ENCODE measurements around the gene CSRP1. TPM values are rescaled to one million over a fixed set of nuclear protein-coding genes. Genes with fewer than 3 reads are reported as not detected.
A peak's percentile ranks its signal among the peaks of the same experiment; 100 is the strongest.

Gene CSRP1
- total RNA-seq, 1 donor from 2014 or later: 29.5 TPM

DNA sequence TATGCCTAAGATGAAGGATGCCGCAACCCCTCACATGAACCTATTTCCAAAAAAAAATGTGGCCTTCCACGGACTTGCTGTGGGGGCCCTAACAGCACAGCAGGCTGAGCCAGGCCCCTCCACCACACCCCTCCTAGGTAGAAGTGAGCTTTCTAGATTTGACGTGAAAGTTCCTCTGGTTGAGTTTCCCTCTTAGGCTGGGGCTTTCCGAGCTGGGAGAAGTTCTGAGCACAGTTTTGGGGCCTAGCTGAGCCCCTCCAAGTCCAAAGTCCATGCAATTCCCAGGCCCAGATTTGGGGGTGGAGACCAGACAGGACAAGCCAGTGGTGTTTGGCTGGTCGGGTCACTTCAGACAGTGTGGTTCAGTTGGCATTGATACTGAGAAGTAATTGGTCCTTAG is 24.2 kb downstream of the CSRP1 start:
- Mint-ChIP-seq H3K27ac (no peak overlapping the region), H3K36me3 (ENCODE audit: low read depth) (peaks cover 26% of the 10 kb centered on the region), H3K27me3 (no peaks in the 10 kb centered on the region), H3K4me1 (peaks cover 29% of the 10 kb centered on the region), H3K9me3 (no peaks in the 10 kb centered on the region), H3K4me3 (no peak overlapping the region)
- CTCF ChIA-PET: interaction anchor here (0.7 to 5.9 kb wide), 8 partner anchors 11 to 76 kb away, joined by 3 to 219 read pairs (median 18); partner anchors contain the start of gene CSRP1
- ATAC-seq (ENCODE audit: low read depth) (no peak), DNase-seq (no peak)
- intact Hi-C loops (cut with micrococcal nuclease): loop anchor here (1.0 kb wide), 3 partner anchors 31 to 311 kb away; no protein-coding TSS in a partner anchor
- POLR2A ChIA-PET: interaction anchor here (1.0 to 3.3 kb wide), 2 partner anchors 23 to 30 kb away, joined by 3 to 16 read pairs; no protein-coding TSS in a partner anchor
- TF ChIP-seq, protein P1, sequence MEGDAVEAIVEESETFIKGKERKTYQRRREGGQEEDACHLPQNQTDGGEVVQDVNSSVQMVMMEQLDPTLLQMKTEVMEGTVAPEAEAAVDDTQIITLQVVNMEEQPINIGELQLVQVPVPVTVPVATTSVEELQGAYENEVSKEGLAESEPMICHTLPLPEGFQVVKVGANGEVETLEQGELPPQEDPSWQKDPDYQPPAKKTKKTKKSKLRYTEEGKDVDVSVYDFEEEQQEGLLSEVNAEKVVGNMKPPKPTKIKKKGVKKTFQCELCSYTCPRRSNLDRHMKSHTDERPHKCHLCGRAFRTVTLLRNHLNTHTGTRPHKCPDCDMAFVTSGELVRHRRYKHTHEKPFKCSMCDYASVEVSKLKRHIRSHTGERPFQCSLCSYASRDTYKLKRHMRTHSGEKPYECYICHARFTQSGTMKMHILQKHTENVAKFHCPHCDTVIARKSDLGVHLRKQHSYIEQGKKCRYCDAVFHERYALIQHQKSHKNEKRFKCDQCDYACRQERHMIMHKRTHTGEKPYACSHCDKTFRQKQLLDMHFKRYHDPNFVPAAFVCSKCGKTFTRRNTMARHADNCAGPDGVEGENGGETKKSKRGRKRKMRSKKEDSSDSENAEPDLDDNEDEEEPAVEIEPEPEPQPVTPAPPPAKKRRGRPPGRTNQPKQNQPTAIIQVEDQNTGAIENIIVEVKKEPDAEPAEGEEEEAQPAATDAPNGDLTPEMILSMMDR (IDR thresholded peaks at IDR 0.05): no peak

DNA sequence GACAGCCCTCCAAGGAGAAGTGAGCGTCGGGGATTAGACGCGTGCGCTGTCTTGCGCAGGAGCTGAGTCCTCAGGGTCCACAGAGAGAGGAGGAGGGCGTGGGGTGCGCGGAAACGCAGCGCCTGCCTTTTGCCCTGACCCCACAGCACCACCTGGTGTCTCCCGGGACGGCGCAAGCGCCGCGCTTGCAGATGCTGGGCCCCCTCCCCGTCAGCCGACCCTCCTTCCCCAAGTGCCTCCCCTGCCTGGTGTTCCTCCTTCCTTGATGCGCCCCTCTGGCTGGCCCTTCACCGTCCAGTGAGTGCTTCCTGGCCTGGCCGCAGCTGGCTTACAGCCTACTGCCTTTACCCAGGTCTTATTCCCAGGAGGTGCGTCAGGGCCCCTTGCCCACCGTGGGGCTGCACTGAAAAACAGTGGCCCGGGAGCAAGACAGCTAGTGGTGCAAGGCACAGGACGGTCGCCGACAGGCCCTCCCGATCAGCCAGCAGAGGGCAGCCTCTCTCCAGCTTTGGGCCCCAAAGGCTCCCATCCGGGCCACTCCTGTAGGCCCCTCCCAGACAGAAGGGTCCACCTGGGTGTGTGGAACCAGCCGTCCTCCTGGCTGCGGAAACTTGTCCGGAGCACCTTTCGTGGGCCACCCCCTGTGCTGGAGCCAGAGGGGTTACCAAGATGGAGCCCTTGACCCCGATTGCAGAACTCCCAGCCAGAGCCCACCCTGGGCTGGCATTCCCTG is 25.0 kb downstream of the CSRP1 start:
- Mint-ChIP-seq H3K27me3 (no peaks in the 10 kb centered on the region), H3K4me1 (peaks cover 29% of the 10 kb centered on the region), H3K4me3 (peak overlapping the region; percentile 81), H3K9me3 (no peaks in the 10 kb centered on the region), H3K36me3 (ENCODE audit: low read depth) (peaks cover 22% of the 10 kb centered on the region), H3K27ac (no peak overlapping the region)
- ATAC-seq (ENCODE audit: low read depth) (peak; percentile 76), DNase-seq (peak; percentile 73)
- TF ChIP-seq, protein P1 (IDR thresholded peaks at IDR 0.05): no peak
- POLR2A ChIA-PET: interaction anchor here (0.5 to 3.3 kb wide), 5 partner anchors 24 to 428 kb away, joined by 3 to 16 read pairs (median 4); partner anchors contain the start of gene CSRP1
- intact Hi-C loops (cut with micrococcal nuclease): loop anchor here (1.0 kb wide), 5 partner anchors 31 to 311 kb away; no protein-coding TSS in a partner anchor
- CTCF ChIA-PET: interaction anchor here (0.7 to 5.9 kb wide), 15 partner anchors 12 to 461 kb away, joined by 3 to 219 read pairs (median 5); partner anchors contain the start of gene CSRP1

DNA sequence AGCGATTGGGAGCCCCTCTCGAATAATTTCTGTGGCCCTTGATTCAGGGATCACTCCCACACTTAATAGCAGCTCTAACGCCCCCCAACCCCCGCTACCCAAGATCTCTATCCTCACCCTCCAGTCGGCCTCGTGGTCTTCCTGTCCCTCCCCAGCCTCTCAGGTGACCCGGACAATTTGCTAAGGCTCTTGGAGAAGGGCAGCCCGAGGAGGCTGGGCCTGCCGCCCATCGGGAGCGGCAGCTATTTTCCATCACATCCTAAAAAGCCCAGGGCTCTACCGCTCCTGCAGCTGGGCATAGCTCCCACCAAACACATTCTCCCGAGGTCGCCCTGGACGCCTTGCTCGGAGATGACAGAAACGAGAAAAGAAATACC is 25.9 kb downstream of the CSRP1 start:
- H3K9me3 Mint-ChIP-seq: no peaks in the 10 kb centered on the region
- intact Hi-C loops (cut with micrococcal nuclease): loop anchor here (1.0 kb wide), 2 partner anchors 33 to 46 kb away; no protein-coding TSS in a partner anchor
- H3K4me3 Mint-ChIP-seq: peak overlapping the region; percentile 81
- TF ChIP-seq, protein P1 (IDR thresholded peaks at IDR 0.05): no peak
- peaks cover 7% of the 10 kb centered on the region for H3K27me3 Mint-ChIP-seq
- DNase-seq: peak; percentile 17
- H3K4me1 Mint-ChIP-seq: peaks cover 30% of the 10 kb centered on the region
- ChIA-PET CTCF (interaction anchor here (0.7 to 5.9 kb wide), 13 partner anchors 13 to 460 kb away, joined by 3 to 219 read pairs (median 5); partner anchors contain the start of gene CSRP1), POLR2A (interaction anchor here (1.1 to 3.3 kb wide), 4 partner anchors 26 to 34 kb away, joined by 3 to 16 read pairs (median 6); partner anchors contain the start of gene CSRP1)
- ATAC-seq (ENCODE audit: low read depth): no peak
- H3K36me3 Mint-ChIP-seq (ENCODE audit: low read depth): peaks cover 18% of the 10 kb centered on the region
- no peak overlapping the region for H3K27ac Mint-ChIP-seq

DNA sequence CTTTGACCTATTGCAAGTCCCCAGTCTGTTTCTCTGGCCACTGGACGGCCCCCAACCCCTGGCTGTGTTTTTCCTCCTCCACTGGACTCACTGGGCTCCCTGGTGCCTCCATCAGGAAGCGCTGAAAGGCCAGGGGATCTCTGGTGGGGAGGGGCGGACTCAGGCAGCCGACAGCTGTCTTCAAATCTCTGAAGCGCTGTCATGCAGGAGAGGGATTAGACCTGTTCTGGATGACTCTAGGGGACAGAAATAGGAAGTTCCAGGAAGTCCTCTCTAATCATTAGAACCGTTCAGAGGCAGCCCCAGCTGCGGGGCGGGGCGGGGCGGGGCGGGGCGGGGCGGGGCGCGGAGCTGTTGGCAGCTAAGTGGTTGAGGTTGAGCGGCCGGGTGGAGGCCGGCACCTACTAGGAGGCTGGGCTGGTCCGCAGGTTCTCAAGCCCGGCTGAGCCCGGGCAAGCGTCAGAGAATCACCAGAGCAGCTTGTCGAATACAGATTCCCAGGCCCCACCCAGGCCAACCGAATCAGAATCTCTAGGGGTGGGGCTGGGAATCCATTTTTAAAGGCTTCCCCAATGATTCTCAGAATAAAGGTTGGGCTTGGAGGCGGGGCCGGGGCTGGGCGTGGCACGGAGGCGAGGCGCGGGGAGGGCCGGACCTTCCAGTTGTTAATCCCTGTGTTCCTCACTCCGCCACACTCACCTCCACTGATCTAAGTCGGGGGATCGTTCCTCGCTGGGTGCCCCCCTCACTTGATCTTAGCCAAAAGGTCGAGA is 26.5 kb downstream of the CSRP1 start:
- peak; percentile 61 for DNase-seq
- ChIA-PET CTCF (interaction anchor here (0.7 to 5.9 kb wide), 8 partner anchors 16 to 45 kb away, joined by 3 to 219 read pairs (median 17); partner anchors contain the start of gene CSRP1), POLR2A (interaction anchor here (0.7 to 3.3 kb wide), 3 partner anchors 32 to 45 kb away, joined by 3 to 16 read pairs (median 4); no protein-coding TSS in a partner anchor)

More for the DNA sequence above, 26.5 kb downstream of the CSRP1 start:
- Mint-ChIP-seq H3K27me3 (peaks cover 12% of the 10 kb centered on the region), H3K36me3 (ENCODE audit: low read depth) (peaks cover 14% of the 10 kb centered on the region), H3K9me3 (no peaks in the 10 kb centered on the region), H3K27ac (peak overlapping the region; percentile 70), H3K4me3 (peak overlapping the region; percentile 81), H3K4me1 (peaks cover 30% of the 10 kb centered on the region)
- intact Hi-C loops (cut with micrococcal nuclease): loop anchor here (1.0 kb wide), 3 partner anchors 27 to 45 kb away; partner anchors contain the start of gene CSRP1
- peak; percentile 71 for ATAC-seq (ENCODE audit: low read depth)
- TF ChIP-seq, protein P1 (IDR thresholded peaks at IDR 0.05): no peak
